Measurements from ENCODE around the gene ZNF408. TPM values are rescaled to one million over a fixed set of nuclear protein-coding genes. Genes with fewer than 3 reads are reported as not detected.

The ZNF408 gene
- polyA plus RNA-seq, 1 donor from 2014 or later: 9.1 TPM

GRCh38 chr11:46679241-46680163 lies 21.3 kb upstream of the ZNF408 start:
- no peaks in the 10 kb centered on the region for H3K9me3 ChIP-seq (ENCODE audit: low read length)
- H3K27ac ChIP-seq (ENCODE audit: low read length): no peak overlapping the region
- TF ChIP-seq MXI1 (conservative IDR thresholded peaks at IDR 0.05; ENCODE audit: poor library complexity, severe bottlenecking): no peak
- TF ChIP-seq, protein P1, sequence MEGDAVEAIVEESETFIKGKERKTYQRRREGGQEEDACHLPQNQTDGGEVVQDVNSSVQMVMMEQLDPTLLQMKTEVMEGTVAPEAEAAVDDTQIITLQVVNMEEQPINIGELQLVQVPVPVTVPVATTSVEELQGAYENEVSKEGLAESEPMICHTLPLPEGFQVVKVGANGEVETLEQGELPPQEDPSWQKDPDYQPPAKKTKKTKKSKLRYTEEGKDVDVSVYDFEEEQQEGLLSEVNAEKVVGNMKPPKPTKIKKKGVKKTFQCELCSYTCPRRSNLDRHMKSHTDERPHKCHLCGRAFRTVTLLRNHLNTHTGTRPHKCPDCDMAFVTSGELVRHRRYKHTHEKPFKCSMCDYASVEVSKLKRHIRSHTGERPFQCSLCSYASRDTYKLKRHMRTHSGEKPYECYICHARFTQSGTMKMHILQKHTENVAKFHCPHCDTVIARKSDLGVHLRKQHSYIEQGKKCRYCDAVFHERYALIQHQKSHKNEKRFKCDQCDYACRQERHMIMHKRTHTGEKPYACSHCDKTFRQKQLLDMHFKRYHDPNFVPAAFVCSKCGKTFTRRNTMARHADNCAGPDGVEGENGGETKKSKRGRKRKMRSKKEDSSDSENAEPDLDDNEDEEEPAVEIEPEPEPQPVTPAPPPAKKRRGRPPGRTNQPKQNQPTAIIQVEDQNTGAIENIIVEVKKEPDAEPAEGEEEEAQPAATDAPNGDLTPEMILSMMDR (IDR thresholded peaks at IDR 0.05; ENCODE audit: poor library complexity, severe bottlenecking): no peak
- TF ChIP-seq RAD21 (conservative IDR thresholded peaks at IDR 0.05): no peak
- TF ChIP-seq EP300 (conservative IDR thresholded peaks at IDR 0.05; ENCODE audit: poor library complexity, severe bottlenecking): no peak
- no peak for TF ChIP-seq REST (IDR thresholded peaks at IDR 0.05; ENCODE audit: borderline replicate concordance)
- no peak for TF ChIP-seq TAF1 (IDR thresholded peaks at IDR 0.05; ENCODE audit: low read depth)
- no peak for TF ChIP-seq SMC3 (conservative IDR thresholded peaks at IDR 0.05; ENCODE audit: poor library complexity)
- no peak for TF ChIP-seq EZH2 (IDR thresholded peaks at IDR 0.05; ENCODE audit: borderline replicate concordance, insufficient read depth, low read length, poor library complexity, severe bottlenecking)
- no peak for TF ChIP-seq POLR2AphosphoS5 (IDR thresholded peaks at IDR 0.05)
- H4K20me1 ChIP-seq (ENCODE audit: insufficient read depth): no peaks in the 10 kb centered on the region
- no peaks in the 10 kb centered on the region for H3K27me3 ChIP-seq (ENCODE audit: insufficient read depth, low read depth, low read length)
- no peak overlapping the region for H3K9ac ChIP-seq (ENCODE audit: low read length)
- no peaks in the 10 kb centered on the region for H3K9me2 ChIP-seq (ENCODE audit: insufficient read depth, low read length)
- no peaks in the 10 kb centered on the region for H3K36me3 ChIP-seq (ENCODE audit: insufficient read depth, low read length)
- no peak overlapping the region for H3K4me3 ChIP-seq (ENCODE audit: low read length)
- no peaks in the 10 kb centered on the region for H3K79me2 ChIP-seq (replicated peaks; ENCODE audit: insufficient read depth, low read length)
- no peak overlapping the region for H3K4me2 ChIP-seq (ENCODE audit: low read length)
- no peak overlapping the region for H2AFZ ChIP-seq (ENCODE audit: low read depth, low read length)
- H3F3A ChIP-seq (ENCODE audit: insufficient read depth, low read length, poor library complexity, severe bottlenecking): no peaks in the 10 kb centered on the region

DNA sequence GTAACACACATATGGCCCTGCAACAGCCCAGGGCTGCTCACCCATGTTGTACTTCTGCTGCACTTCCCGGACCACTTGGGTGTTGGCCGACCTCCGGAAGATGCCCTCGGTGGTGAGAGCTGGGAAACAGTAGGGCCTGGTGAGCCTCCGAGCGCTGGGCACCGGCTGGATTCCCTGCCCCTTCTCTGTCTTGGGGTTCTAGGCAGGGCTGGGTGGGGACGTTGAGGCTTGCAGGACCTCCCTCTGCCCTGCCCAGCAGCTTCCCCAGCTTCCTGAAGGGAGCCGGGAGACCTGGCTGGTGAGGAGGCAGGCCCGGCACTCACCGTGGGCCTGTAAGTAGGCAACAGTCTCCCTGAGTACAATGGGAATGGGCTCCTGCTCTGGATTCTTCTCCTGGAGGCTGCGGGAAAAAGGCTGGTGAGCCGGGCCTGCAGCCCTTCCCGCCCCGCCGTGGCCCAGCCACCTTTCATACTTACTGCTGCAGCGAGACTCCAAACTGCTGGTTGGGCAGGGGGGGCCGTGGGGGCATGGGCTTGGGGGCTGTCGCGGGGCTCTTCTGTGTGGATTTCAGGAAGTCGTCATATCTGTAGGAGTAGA lies 20.6 kb upstream of the ZNF408 start:
- Histone ChIP-seq H3K4me3 (ENCODE audit: low read length) (no peak overlapping the region), H3K79me2 (replicated peaks; ENCODE audit: insufficient read depth, low read length) (no peaks in the 10 kb centered on the region), H3K9ac (ENCODE audit: low read length) (no peak overlapping the region), H2AFZ (ENCODE audit: low read depth, low read length) (no peak overlapping the region), H3K4me2 (ENCODE audit: low read length) (no peak overlapping the region), H3F3A (ENCODE audit: insufficient read depth, low read length, poor library complexity, severe bottlenecking) (no peaks in the 10 kb centered on the region), H3K9me2 (ENCODE audit: insufficient read depth, low read length) (no peaks in the 10 kb centered on the region), H3K9me3 (ENCODE audit: low read length) (no peaks in the 10 kb centered on the region), H4K20me1 (ENCODE audit: insufficient read depth) (no peaks in the 10 kb centered on the region), H3K27ac (ENCODE audit: low read length) (no peak overlapping the region), H3K27me3 (ENCODE audit: insufficient read depth, low read depth, low read length) (no peaks in the 10 kb centered on the region), H3K36me3 (ENCODE audit: insufficient read depth, low read length) (no peaks in the 10 kb centered on the region)
- TF ChIP-seq POLR2AphosphoS5 (IDR thresholded peaks at IDR 0.05): no peak
- no peak for TF ChIP-seq SMC3 (conservative IDR thresholded peaks at IDR 0.05; ENCODE audit: poor library complexity)
- TF ChIP-seq EZH2 (IDR thresholded peaks at IDR 0.05; ENCODE audit: borderline replicate concordance, insufficient read depth, low read length, poor library complexity, severe bottlenecking): no peak
- TF ChIP-seq REST (IDR thresholded peaks at IDR 0.05; ENCODE audit: borderline replicate concordance): no peak
- no peak for TF ChIP-seq TAF1 (IDR thresholded peaks at IDR 0.05; ENCODE audit: low read depth)
- TF ChIP-seq, protein P1 (IDR thresholded peaks at IDR 0.05; ENCODE audit: poor library complexity, severe bottlenecking): no peak
- no peak for TF ChIP-seq RAD21 (conservative IDR thresholded peaks at IDR 0.05)
- TF ChIP-seq MXI1 (conservative IDR thresholded peaks at IDR 0.05; ENCODE audit: poor library complexity, severe bottlenecking): no peak
- TF ChIP-seq EP300 (conservative IDR thresholded peaks at IDR 0.05; ENCODE audit: poor library complexity, severe bottlenecking): no peak
